GM18909 (cell line): ENCODE results near the gene P3H2.

Experiments used
- ATAC-seq: cut with Tn5 transposase; IDR thresholded peaks from one replicate; pipeline ENCODE4 v1.9.1; 2021; ENCODE audit warnings: mild to moderate bottlenecking; ENCODE audit not compliant: unreplicated experiment, poor library complexity

The P3H2 gene

DNA sequence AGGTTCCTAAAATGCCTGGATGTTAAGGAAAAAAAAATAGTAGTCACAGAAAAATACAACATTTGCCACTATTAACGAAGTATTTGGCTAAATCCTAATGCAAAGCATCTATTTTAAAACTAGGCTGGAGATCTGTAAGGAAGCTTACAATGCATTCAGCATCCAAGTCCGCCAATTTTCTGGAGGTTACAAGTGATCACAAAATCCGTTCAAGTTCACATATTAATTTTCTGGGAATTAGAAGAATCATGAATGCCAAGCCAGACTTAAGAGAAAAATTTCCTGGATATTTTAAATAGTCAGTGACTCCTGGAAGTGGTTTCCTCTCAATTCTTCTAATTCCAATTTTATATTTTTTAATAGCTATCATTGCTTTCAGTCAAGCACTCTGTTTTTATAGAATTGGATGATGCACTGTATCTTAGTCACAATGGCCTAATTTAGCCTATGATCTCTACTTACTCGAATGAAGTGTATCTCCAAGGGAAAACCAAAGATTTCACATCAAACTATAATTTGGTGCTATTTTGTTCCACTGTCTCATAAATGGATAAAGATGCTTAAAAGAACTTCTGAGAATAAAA, 60.4 kb downstream of the P3H2 start:
- ATAC-seq = no peak

DNA sequence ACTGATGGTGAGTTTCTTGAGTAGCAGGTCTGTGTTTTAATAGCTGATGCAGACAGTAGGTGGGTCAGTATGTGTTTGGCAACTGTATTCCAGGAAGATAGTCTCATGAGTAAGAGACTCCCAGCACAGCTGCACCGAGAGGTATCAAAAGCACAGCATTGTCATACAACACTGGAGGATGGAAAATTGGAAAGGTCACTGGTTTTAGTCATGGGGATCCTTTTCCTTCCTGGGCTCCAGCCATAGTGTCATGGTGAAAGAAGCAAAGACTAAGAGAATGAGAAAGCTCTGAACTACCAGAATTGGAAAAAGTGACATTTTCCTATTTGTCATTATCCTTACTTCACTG, 61.5 kb downstream of the P3H2 start:
- no peak for ATAC-seq

DNA sequence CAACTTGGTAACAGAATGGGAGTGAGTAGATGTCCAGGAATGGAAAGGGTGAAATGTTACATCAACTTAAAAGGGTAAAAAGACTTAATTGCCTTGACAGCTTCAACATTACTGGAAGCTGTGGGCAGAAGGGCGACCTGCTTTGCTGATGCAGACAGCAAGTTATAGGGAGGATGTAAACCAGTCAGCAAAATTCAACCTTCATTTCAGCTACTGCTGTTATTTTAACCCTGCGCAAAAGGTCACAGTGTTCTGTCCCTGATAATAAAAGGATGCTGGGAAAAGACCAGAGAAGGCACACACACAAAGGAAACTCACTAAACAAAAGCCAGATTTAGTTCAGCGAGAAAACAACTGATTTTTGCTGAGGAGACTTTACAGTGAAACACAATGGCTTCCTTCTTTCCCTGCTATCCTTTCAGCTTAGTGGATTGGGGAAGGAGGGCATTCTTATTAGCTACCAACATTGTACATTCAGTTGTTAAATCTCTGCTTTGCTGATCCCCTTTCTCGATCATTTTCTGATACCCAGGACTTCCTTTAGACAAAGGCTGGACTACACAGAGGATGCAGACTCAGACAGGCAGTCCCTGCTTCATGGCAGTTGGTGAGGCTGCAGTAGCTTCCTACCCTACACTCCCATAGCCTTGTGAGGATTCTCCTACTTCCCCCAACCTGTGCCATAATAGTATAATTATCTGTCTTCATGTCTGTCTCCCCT, 62.0 kb downstream of the P3H2 start:
- ATAC-seq = no peak

DNA sequence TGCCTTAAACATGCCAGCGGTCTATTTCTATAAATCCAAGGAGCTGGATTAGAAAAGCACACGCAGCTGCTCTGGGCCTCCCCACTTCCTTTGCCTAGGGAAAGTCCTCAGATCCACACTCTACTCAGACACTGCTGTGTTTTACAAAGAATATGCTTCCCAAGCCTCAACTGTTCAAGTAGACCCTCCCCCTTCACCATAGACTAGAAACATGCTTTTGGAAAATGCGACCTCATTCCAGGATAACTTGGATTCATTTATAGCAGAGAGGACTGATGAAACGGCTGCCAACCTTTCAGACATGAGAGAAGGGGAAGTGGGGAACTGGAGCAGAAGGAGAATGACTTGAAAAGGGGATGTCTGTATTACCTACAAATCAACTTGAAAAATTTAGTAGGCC, 64.0 kb downstream of the P3H2 start:
- ATAC-seq = no peak

DNA sequence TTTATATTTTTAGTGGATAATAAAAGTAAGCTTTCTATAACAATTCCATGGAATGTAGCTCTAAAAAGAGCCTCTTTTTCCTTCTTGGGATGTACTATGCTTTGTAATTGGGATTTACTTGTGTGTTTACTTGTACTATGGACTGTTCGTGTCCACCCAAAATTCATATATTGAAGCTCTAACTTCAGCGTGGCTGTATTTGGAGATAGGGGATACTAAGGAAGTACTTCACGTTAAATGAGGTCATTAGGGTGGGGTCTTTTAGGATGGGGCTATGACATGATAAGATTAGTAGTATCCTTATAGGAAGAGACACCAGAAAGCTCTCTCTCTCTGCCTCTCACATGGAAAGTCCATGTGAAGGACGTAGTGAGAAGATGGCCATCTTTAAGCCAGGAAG, 64.9 kb downstream of the P3H2 start:
- ATAC-seq = no peak

DNA sequence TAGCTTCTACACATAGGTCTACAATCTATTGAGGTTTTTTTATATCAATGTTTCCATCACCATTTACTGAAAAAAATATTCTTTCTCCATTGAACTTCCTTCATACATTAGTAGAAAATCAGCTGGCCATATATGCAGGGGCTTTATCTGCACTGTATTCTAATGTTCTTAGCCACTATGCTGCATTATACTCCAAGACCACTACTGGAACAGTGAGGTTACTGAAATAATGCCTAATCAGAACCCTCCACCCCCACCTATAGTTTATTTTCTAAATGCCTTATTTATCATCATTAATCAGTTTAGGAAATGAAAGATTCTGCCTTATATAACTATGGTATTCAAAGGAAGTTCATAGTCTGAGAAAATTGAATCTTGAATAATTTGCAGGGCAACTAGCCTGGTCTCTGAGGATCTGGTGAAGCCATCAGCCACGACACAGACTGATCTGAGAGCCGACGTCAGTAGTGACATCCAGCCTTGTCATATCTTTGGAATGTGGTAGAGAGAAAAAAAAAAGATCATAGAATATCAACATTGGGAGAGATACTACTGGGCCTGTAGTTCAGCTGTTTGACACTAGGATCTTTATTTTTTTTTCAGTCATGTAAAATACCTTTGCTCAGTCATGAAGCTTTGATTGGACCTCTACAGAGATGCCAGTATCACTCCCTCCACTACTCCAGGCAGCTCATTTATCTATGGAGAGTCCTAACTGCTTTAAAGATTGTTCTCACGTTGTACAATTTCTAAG, 66.6 kb downstream of the P3H2 start:
- ATAC-seq = no peak

DNA sequence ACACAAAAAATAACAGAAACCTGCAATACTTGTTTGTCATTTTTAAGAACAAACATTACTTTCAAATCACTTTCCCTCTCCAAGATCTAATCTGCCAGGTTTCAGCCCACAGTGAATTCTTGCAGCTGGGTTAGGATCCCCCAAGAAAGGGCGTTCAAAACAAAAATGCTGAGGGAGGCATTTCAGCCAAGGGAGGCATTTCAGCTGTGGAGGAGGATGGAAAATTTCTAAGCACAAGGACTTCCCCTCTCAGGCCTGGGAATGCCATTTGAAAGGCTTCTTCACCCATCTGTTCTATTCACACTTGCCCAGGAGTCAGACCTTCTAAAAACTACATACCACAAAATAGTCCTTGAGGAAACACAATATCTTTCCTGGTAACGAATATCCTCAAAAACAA, 69.1 kb downstream of the P3H2 start:
- no peak for ATAC-seq

DNA sequence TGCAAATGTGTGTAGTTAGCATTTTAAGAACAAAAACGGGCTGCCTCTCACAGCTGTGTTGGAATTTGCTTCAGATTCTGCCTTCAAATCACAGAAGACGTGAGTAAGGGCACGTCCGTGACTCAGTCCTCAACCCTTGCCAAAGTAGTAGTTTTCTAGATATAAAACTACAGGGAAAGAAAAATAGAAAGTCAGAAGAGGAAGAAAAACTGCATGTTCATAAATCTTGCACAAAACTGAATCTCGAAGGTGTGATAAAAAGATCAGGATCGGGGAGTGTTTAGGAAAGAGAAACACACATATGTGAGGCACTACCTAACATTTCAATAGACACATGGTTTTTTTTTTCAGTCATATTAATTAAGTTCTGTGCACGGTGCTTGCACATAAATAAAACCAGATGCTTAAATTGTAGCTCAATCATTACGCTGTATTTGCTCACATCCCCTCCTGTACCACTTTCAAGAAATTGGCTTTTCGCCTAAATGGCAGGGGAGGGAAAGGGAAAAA, 71.7 kb downstream of the P3H2 start:
- no peak for ATAC-seq

DNA sequence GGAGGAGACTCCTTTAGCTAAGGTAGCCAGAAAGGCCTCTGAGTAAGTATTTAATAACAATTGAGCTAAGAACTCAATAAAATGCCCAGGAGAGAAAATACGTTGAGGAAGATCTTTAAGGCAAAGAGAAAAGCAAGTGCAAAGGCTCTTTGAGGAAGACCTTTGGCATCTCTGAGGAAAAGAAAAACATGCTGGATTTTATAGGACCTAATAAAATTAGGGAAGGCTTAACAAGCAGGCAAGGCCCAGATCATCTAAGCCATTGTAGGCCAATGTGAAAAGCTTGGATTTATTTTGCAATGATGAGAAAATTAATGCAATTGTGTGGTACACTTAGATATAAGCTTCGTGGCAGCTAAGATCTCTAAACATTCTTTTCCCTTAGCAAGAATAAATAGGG, 75.7 kb downstream of the P3H2 start:
- ATAC-seq = no peak

DNA sequence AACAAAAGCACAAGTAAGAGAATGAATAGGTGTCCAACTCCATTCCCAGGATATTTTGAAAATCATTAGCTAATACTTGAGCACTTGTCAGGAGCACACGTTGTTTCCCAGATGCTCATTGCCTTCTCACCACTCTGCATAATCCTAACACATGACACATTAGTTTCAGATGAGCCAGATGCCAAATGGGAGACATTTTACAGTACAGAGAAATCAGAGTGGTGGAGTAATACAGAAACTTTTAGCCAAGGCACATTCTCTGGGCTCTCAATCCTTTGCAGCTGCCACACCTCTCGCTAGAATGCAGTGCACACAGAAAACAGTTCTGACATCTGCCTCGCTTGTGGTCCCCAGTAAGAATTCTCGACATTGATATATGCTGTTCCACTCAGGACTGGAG, 76.6 kb downstream of the P3H2 start:
- ATAC-seq = no peak

DNA sequence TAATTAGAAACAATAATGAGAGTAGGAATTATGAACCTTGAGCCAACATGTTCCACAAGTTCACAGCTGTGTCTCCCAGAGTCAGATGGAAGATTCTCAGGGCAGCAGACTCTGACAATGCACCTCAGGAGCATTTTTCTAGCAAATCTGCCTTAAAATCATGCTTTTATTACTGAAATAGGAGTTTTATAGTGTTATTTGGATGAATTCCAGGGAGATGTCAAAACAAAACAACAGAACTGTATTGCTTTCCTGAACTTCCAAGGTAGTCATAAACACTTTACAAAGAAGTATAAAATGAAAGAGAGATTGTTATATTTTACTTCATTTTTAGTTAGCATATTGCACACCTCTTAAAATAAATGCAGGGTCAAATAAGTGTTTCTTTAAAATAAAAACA, 77.0 kb downstream of the P3H2 start:
- ATAC-seq = no peak

DNA sequence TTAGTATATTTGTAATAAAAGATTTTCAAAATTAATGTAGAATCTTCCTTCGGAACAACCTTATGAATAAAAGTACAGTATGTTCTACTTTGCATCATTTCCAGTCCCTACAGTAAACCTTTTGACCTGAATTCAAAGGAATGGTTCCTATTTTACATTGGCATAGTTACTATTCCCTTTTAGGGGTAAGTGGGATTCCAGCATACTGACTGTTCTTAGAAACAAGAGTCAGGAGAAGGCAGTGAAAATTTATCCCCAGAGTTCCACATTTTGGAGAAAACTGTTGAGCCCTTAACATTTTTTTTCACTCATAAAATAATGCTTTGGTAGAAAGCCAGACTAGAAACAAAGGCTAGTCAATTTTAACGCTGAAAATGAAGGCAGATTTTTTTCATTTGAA, 78.1 kb downstream of the P3H2 start:
- ATAC-seq = no peak

DNA sequence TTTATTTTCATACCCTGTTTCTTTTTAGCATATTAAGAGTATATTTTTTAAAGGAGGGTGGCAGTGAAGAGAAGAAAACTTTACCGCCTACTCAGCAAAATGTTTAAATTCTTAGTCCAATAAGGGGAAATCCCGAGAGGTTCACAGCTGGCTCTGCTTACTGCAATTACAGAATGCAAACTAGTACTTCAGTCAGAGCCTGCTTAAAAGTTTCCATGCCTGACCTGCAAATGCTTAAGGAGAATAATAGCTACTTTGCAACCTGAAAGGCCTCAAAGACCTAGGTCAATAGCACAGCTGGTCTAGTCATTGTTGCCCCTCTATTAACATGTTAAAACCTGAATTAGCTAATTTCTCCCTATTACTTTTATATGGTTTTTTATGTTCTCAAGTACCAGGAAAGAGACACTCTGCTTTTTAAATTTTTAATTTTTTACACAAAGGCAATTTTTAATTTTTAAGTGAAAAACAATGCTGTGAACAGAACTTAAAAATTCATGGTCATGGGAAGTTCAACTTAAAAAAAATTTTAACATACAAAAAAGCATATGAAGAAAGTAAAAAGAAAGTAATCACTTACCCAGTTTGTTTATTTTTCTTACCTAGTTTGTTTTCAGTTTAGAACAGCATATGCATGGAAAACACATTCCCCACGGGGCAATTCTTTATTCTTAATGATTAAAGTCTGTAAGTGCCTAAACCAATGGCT, 79.2 kb downstream of the P3H2 start:
- no peak for ATAC-seq

DNA sequence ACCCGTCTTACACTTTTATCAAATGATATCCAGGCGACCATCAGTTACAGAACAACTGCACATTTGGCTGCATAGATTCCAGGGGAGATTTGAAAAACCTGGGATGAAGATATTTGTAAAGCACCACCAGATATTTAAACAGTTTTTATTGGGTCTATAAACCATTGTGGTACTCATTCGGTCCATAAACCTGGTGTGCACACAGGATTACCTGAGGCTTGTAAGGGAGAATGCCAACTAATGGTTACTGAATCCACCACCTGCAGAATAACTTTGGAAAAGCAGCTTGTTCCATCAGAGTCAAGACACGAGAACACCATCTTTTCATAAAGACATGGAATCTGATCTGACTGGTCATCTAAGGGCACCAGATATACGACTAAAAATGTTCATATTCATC, 80.6 kb downstream of the P3H2 start:
- no peak for ATAC-seq

DNA sequence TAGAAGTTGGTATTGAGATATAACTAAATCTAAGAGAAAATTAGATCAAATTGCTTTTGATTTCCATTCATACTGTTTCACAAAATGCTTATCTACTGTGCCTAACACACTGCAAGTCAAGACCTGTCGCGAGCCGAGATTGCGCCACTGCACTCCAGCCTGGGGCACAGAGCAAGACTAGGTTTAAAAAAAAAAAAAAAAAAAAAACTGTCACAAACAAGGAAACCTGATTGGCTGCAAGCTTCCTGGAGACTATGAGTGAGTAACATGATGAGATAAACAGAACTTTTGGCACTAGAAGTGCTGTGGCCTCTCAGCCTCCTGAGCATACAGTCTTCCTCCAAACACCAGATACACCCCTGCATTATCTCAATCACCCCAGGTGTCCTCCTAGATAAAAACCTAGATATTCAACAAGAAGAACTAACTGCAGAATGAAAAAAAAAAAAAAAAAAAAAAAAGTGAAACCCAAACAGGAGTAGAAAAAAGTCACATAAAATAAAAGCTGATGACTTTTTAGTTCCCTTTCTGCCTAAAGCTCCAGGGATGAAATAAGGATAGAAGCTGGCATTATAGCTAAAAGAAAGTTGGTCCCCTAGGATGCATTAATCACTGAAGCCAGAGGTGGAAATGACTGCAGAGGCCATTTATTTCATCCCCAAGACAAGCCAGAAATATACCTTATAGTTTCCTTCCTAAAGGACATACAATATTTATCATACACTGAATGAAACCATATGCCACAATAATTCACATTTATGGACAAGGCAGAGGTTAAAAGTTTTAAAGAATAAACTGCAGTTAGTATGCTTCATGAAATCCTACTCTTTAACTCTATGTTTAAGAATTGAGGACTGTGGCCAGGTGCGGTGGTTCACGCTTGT, 82.4 kb downstream of the P3H2 start:
- no peak for ATAC-seq

DNA sequence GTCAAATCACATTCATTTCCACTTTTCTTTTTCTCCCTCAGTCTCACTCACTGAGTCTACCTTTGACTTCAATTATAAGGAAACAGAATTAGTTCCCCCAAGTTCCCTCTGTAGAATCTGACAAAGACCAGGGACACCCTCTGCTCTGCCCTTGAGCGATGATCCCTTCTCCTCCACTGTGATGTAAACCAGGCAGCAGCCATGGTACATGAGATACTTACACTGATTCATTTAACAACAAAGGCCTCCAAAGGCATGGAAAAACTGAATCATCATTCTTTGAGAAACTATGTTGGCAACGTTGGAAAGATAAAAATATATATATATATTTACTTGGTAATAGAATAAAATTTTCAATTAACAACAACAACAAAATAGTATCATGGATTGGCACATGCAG, 84.1 kb downstream of the P3H2 start:
- ATAC-seq = no peak

DNA sequence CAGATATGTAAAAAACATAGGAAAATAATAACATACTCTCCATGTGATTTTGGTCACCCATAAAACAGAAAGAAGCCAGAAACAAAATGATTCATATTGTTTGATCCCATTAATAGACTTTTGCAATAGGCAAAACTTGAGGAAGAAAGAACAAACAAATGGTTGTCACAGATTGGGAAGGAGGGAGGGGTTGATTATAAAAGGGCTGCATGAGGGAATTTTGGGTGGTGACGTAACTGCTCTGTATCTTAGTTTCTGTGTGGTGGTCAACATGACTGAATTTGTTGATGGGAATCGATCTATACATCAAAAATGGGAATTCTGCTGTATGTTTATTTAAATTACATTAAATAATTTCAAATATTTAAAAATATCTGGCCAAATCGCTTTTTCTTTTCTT, 86.3 kb downstream of the P3H2 start:
- no peak for ATAC-seq

DNA sequence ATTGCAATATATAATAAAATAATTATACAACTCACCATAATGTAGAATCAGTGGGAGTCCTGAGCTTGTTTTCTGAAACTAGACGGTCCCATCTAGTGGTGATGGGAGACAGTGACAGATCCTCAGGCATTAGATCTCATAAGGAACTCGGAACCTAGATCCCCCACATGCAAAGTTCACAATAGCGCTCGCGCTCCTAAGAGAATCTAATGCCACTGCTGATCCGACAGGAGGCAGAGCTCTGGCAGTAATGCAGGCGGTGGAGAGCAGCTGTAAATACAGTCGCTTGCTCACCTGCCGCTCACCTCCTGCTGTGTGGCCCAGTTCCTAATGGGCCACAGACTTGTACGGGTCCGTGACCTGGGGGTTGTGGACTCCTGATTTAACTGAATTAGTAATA, 87.8 kb downstream of the P3H2 start:
- ATAC-seq = no peak

DNA sequence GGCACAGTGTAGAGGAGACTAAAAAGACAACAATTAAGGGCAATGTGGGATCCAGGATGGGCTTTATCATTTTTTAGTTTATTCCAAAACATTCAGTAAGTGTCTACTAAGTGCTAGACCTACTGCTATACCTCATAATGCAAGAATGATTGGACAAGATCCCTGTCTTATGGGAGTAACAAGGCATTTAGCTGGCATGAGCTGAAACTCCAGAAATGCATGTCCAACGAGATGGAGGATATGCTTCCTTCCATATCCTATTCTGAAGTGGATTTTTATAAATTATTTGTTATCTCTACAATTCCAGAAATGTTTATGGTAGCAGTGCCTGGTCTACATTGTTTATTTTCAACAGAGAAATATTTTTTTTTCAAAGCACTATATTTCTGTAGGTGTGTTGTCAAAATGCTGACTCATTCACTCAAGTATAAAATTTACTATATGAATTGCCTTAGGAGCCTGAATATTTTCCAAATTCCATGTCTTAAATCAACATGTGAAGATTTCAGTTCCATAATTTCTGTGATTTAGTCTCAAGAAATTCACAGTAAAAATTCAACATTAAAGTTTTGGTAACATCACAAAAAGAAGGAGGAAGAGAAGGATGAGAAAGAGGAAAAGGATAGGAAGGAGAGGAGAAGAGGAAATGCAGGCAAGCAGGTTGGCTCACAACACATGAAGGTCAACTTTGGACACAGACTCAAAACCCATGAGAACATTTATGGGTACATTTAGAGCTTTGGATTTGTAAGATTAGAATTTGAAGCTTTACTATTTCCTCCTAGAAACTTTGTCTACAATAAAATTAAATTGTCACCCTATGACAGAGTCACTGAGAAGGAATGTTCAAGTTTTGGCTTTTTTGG, 88.6 kb downstream of the P3H2 start:
- ATAC-seq = no peak
